Transverse colon (tissue), 4 donors: ENCODE results near the gene MDFI. TPM values are rescaled to one million over a fixed set of nuclear protein-coding genes. Genes with fewer than 3 reads are reported as not detected.

ENCODE experiments used
- DNase-seq: peaks from one replicate; pipeline ENCODE4 v3.0.0-alpha.2; 2019
- H3K27ac ChIP-seq, 4 donors: fragments of 200-600 bp; sonication (generic); 2 replicates each; pipeline ENCODE4 v1.5.1; 2016 to 2018; ENCODE audit warnings: inconsistent platforms in 4 of 4
- H3K27me3 ChIP-seq: fragments of 200-600 bp; sonication (generic); 2 replicates; pipeline ENCODE4 v1.5.1; 2017; ENCODE audit warnings: inconsistent platforms
- H3K36me3 ChIP-seq, 4 donors: fragments of 200-600 bp; sonication (generic); 2 replicates each; pipeline ENCODE4 v1.5.1; 2017 to 2019; ENCODE audit warnings: inconsistent platforms in 4 of 4
- H3K4me1 ChIP-seq, 4 donors: fragments of 200-600 bp; sonication (generic); 2 replicates each; pipeline ENCODE4 v1.5.1; 2017 to 2020; ENCODE audit warnings: inconsistent platforms in 4 of 4
- H3K4me3 ChIP-seq, 4 donors: fragments of 200-600 bp; sonication (generic); 1 replicate in 1 of 4; 2 replicates in 3 of 4; pipeline versions ENCODE4 v1.5.1 to v1.6.1; 2017 to 2019; ENCODE audit warnings: inconsistent platforms in 4 of 4
- H3K9me3 ChIP-seq, 2 donors: fragments of 200-600 bp; sonication (generic); 2 replicates each; pipeline ENCODE4 v1.5.1; 2017 to 2019; ENCODE audit warnings: inconsistent platforms in 2 of 2
- CTCF ChIP-seq, 5 experiments: fragments of 200-600 bp in 3 of 5; fragments of 450-650 bp in 2 of 5; sonication (generic) in 3 of 5; IDR thresholded peaks; 1 replicate in 2 of 5; 2 replicates in 3 of 5; pipeline ENCODE4 v1.5.1; 2016 to 2017; ENCODE audit warnings: antibody characterized with exemption in 5 of 5, inconsistent platforms in 3 of 5, mild to moderate bottlenecking in 2 of 5, moderate library complexity in 1 of 5
- EP300 ChIP-seq: sonication (generic); formaldehyde crosslinking; IDR thresholded peaks from one replicate; pipeline ENCODE4 v1.6.1; 2017; ENCODE audit warnings: antibody characterized with exemption, low read depth
- POLR2A ChIP-seq: fragments of 450-650 bp; IDR thresholded peaks from one replicate; pipeline ENCODE4 v1.6.1; 2016; ENCODE audit warnings: antibody characterized with exemption, mild to moderate bottlenecking, moderate library complexity
- POLR2AphosphoS5 ChIP-seq, 3 donors: sonication (generic); formaldehyde crosslinking; IDR thresholded peaks; one replicate each; pipeline ENCODE4 v1.6.1; 2016; ENCODE audit warnings: antibody characterized with exemption in 3 of 3
- WGBS, 2 donors: methylation state at CpG; one replicate each; pipeline ENCODE4 v1.1.5; 2018; ENCODE audit warnings: low coverage in 1 of 2; 5-methylcytosine and 5-hydroxymethylcytosine counted together
- in situ Hi-C, 4 donors: fragments of 200-750 bp; cut with MboI; loops; one replicate each; pipeline versions ENCODE4 v1.15.0 to v1.15.1; 2017; ENCODE audit warnings: low sequenced_read_pairs in 3 of 4, low pct_ligation_motif_present in 1 of 4, low pct_unique_long_range_greater_than_20kb in 1 of 4
- intact Hi-C: fragments of 100-400 bp; cut with DNase I; formaldehyde crosslinking; loops from one replicate; pipeline ENCODE4 v1.15.1; 2023; ENCODE audit warnings: low total_unique reads
- total RNA-seq, 4 donors: library from RNA; depleted of rRNA; stranded (reverse); fragments of >200 nt; gene quantifications; one replicate each; pipeline ENCODE4 v1.1.0, GENCODE V29; 2016

The MDFI gene
- total RNA-seq, 4 donors from 2014 or later: 2.1 to 2.2 TPM; not detected in 2

DNA sequence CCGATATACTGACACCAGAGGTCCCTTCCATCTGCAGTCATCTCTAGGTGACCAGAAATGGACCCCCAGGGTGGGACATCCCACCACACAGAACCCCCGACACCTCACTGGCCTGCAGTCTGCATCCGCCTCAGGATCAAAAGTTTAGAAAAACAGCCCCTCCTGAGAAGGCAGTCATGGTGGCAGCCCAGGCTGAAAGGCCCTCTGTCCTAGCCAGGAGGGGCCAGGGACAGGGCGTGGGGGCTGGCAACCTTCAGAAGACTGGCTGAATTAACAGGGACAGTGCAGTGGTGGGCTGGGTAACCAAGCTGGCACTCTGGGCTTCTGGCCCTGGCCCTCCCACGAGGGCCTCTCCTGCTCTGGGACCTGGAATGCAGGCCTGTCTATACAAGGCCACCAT, 34.3 kb upstream of the MDFI start:
- WGBS, 2 donors: 80% methylated on average over 5 of the region's 5 CpGs; no CpG with 5 or more reads in 1 of the 2 donors
- intact Hi-C loops: loop anchor here (5.0 kb wide), 1 partner anchor 237 kb away; no protein-coding TSS in a partner anchor
- no peak for DNase-seq
- TF ChIP-seq POLR2AphosphoS5 (IDR thresholded peaks at IDR 0.05) (no peak), EP300 (no peak), CTCF (IDR thresholded peaks at IDR 0.05) (no peak), POLR2A (no peak)
- peaks cover 16 to 20% (median 18%) of the 10 kb centered on the region in 4 donors for H3K4me1 ChIP-seq
- H3K27ac ChIP-seq: no peak overlapping the region
- H3K4me3 ChIP-seq: no peak overlapping the region
- in situ Hi-C loops: loop anchor here in 2 of 4 donors (5.0 to 10.0 kb wide), 2 partner anchors 81 to 83 kb away; no protein-coding TSS in a partner anchor
- H3K36me3 ChIP-seq: no peaks in the 10 kb centered on the region
- no peaks in the 10 kb centered on the region for H3K9me3 ChIP-seq
- no peaks in the 10 kb centered on the region for H3K27me3 ChIP-seq

- Histone ChIP-seq H3K36me3 (no peaks in the 10 kb centered on the region), H3K9me3 (no peaks in the 10 kb centered on the region), H3K27me3 (no peaks in the 10 kb centered on the region), H3K27ac (no peak overlapping the region), H3K4me1 (peaks cover 16 to 20% (median 18%) of the 10 kb centered on the region in 4 donors), H3K4me3 (no peak overlapping the region)
- intact Hi-C loops: no loop called here
- in situ Hi-C loops: loop anchor here in 1 of 4 donors (10.0 kb wide), 1 partner anchor 79 kb away; no protein-coding TSS in a partner anchor
- DNase-seq: no peak
- TF ChIP-seq POLR2A: no peak
- no peak for TF ChIP-seq EP300
- no peak for TF ChIP-seq CTCF (IDR thresholded peaks at IDR 0.05)
- no peak for TF ChIP-seq POLR2AphosphoS5 (IDR thresholded peaks at IDR 0.05)
- 70% methylated on average over 3 of the region's 3 CpGs; no CpG with 5 or more reads in 1 of the 2 donors for WGBS, 2 donors
Measured at GRCh38 chr6:41605649-41606048, 32.6 kb upstream of the MDFI start.

- TF ChIP-seq POLR2AphosphoS5 (IDR thresholded peaks at IDR 0.05): no peak
- no peak for TF ChIP-seq EP300
- no peak for TF ChIP-seq POLR2A
- no peak for TF ChIP-seq CTCF (IDR thresholded peaks at IDR 0.05)
- intact Hi-C loops: no loop called here
Measured at GRCh38 chr6:41607036-41607435, 31.2 kb upstream of the MDFI start.

DNA sequence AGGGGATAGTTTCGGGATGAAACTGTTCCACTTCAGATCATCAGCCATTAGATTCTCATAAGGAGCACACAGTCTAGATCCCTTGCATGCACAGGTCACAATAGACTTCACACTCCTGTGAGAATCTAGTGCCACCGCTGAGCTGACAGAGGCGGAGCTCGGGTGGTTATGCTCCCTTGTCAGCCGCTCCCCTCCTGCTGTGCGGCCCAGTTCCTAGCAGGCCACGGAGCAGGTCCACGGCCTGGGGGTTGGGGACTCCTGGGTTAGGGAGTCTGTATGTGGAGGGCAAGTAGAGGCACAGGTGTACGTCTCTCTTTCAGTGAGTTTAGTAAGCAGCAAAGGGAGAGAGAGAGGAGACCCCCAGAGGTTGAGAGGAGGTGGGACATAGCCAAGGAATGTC, 30.5 kb upstream of the MDFI start:
- Histone ChIP-seq H3K27me3 (no peaks in the 10 kb centered on the region), H3K9me3 (no peaks in the 10 kb centered on the region), H3K36me3 (no peaks in the 10 kb centered on the region), H3K4me3 (no peak overlapping the region), H3K4me1 (peaks cover 5 to 8% (median 7%) of the 10 kb centered on the region in 4 donors), H3K27ac (no peak overlapping the region)
- in situ Hi-C loops: loop anchor here in 1 of 4 donors (10.0 kb wide), 1 partner anchor 77 kb away; no protein-coding TSS in a partner anchor
- no peak for TF ChIP-seq CTCF (IDR thresholded peaks at IDR 0.05)
- 78% methylated on average over 9 of the region's 9 CpGs; no CpG with 5 or more reads in 1 of the 2 donors for WGBS, 2 donors
- no peak for DNase-seq
- intact Hi-C loops: no loop called here

More at GRCh38 chr6:41607036-41607435, 31.2 kb upstream of the MDFI start:
- in situ Hi-C loops: loop anchor here in 1 of 4 donors (10.0 kb wide), 1 partner anchor 78 kb away; no protein-coding TSS in a partner anchor
- Histone ChIP-seq H3K27me3 (no peaks in the 10 kb centered on the region), H3K9me3 (no peaks in the 10 kb centered on the region), H3K36me3 (no peaks in the 10 kb centered on the region), H3K4me3 (no peak overlapping the region), H3K27ac (no peak overlapping the region), H3K4me1 (peaks cover 12 to 15% (median 14%) of the 10 kb centered on the region in 4 donors)
- WGBS, 2 donors: 94 to 100% methylated on average over 1 to 5 of the region's 5 CpGs
- DNase-seq: no peak
